Stimulated activated CD8-positive, alpha-beta memory T cell treated with anti-CD3 and anti-CD28 coated beads, Interleukin-2, amount 100 ng/mL, for 48 hours (primary cell): ENCODE results near the gene RAB27B.

Source experiments
- DNase-seq, 2 donors: peaks; one replicate each; pipeline ENCODE4 v3.0.0-alpha.2; 2020; ENCODE audit warnings: low read depth in 2 of 2

RAB27B gene

DNA sequence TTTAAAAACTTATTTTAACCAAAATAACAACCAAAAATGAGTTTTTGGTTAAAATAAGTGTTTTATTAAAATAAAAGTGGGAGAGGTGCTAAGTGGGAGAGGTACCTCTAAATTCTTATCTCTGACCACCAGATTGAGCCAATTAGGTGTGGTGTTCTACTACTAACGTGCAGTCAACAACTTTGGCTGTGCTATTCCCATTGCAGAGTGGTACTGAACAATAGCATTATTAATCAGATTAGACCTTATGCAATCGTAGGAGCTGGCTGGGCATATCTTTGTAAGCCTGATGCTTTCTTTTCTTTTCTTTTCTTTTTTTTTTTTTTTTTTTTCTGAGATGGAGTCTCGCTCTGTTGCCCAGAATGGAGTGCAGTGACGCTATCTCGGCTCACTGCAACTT lies 38.9 kb downstream of the RAB27B start:
- DNase-seq = no peak

GRCh38 chr18:54871231-54871630 lies 43.0 kb downstream of the RAB27B start:
- DNase-seq = no peak

DNA sequence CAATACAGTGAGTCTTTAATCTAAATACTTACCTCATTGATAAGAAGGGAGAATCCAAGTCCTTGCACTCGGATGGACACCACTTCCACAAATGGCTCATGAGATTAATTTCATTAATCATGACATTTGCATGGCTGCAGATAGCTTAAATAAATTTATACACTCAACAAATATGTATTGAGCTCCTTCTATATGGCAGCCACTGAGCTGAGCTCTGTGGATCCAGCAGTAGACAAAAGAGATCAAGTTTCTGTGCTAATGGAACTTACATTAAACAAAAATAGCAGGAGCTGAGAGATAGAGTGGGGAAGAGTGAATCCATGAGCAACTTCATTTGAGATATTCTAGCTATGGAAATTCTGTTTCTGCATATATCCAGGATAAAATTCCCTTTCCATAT lies 44.4 kb downstream of the RAB27B start:
- no peak for DNase-seq

GRCh38 chr18:54873884-54874255 lies 45.6 kb downstream of the RAB27B start:
- no peak for DNase-seq

DNA sequence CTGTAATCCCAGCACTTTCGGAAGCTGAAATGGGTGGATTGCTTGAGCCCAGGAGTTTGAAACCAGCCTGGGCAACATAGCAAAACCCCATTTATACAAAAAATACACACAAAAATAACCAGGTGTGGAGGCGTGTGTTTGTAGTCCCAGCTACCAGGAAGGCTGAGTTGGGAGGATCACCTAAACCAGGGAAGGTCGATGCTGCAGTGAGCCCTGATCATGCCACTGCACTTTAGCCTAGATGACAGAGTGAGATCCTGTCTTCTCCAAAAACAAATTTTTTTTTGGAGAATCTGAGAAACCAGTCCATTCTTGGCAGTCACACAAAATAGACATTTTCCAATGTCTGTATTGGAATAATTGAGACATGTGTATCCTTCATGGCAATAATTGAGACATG lies 46.8 kb downstream of the RAB27B start:
- DNase-seq = no peak

DNA sequence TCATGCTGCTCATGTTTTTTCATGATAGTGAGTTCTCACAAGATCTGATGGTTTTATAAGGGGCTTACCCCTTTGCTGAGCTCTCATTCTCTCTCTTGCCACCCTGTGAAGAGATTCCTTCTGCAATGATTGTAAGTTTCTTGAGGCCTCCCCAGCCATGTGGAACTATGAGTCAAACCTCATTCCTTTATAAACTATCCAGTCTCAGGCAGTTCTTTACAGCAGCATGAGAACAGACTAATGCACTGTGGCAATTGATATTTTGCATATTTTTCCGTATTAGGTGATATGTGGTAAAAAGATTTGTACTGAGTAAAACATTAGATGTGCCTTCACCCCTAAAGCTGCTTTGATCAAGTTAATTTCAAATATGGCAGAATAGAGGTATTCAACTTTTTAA lies 48.8 kb downstream of the RAB27B start:
- DNase-seq = no peak

DNA sequence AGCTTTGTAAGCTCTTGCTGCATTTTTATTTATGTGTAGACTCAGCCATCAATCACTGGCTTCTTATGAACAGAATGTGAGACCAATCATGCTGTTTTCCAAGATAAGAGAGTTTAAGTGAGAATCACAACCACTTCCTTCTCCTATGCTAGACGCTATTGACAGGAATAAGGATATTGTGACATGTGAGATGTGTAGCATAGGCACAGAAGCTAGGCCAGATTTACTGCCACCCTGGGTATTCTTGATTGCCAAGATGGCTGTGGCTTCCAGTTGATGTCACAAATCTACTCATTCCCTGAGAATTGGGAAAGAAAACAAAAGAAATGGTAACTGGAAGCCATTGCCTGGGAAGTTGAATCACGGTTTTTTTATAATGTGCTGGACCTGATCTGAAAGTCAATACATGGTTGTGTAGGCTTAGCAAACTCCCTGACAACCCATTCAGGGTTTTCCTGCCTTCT lies 49.9 kb downstream of the RAB27B start:
- no peak for DNase-seq

DNA sequence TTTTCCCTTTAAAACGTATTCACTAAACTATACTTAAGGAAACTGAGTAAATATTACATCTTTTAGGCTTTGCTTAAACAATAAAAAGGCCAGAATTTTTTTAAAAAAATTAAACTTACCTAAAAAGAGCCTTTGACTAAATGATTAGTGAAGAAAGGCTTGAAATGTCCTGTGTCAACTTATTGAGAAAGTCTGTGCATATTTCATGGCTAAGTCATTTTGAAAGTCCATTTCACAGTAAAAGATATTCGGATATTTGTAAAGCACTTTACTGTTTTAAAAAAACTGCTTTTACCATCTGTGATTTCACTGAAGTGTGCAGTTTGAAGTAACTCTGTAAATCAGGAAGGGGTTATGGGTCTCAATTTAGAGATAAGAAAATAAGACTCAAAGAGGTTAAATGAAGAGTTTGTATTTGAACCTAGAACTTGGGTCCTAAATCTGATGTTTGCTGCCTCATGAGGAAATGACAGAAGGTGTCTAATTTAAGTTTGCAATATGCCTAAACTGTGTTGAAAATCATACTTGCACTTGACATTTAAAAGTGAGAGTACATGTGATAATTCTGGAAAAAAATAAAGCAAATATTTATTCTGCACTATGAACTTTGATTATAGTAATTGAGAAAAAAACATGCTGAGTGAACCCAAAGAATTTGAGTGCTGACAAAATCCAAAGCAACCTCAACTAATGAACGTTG lies 50.5 kb downstream of the RAB27B start:
- DNase-seq = no peak

DNA sequence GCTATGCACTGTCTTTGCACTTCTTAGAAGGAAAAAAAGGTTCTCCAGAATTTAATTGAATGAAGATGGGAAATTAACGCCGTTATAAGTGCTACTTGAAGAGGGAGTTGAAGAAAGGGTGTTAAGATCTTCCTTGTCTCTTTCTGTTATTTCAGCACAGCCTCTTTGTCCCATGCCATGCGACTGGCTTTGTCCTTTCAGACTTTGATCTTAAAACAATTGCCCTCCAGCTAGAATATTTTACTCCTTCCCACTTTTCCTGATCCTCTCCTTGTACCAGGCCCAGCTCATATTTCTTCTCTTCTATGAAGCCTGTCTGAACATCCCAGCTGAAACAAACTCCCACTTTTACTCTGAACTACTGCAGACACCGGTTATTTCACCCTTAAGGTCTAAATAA lies 51.4 kb downstream of the RAB27B start:
- no peak for DNase-seq

DNA sequence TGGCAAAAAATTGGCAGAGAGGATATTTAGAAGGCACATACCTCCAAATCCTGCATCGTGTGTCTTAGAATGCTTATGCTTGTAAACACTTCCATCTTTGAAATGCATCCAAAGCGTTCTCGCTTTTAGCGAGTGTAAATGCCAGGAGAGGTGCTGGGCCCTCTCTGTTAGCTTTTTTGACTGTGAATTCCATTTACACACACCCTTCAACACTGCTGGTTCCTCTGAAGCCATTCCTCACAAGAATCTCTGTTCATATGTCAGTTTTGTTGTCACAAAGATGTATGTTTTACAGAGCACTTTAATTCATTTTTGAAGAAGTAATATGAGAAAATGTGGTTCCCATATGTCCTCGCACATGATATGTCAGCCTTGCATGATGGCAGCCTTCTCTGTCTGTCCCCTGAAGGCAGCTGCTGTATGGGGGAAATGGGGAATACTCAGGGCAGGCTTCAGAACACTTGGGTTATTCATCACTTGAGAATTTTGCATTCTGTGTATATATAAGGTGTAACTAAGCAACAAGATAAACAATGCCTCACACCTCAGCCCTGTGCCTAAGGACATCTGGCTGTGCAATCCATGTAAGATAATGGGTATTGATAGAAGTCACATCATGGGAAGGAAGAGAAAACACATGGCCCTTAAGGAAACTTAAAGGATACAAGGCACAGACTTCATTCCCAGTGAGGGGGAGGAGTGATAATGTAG lies 52.3 kb downstream of the RAB27B start:
- no peak for DNase-seq

- no peak for DNase-seq
These were observed 53.0 kb downstream of the RAB27B start for GRCh38 chr18:54881229-54881768.

- DNase-seq = no peak
These were observed 54.0 kb downstream of the RAB27B start for GRCh38 chr18:54882318-54882717.

DNA sequence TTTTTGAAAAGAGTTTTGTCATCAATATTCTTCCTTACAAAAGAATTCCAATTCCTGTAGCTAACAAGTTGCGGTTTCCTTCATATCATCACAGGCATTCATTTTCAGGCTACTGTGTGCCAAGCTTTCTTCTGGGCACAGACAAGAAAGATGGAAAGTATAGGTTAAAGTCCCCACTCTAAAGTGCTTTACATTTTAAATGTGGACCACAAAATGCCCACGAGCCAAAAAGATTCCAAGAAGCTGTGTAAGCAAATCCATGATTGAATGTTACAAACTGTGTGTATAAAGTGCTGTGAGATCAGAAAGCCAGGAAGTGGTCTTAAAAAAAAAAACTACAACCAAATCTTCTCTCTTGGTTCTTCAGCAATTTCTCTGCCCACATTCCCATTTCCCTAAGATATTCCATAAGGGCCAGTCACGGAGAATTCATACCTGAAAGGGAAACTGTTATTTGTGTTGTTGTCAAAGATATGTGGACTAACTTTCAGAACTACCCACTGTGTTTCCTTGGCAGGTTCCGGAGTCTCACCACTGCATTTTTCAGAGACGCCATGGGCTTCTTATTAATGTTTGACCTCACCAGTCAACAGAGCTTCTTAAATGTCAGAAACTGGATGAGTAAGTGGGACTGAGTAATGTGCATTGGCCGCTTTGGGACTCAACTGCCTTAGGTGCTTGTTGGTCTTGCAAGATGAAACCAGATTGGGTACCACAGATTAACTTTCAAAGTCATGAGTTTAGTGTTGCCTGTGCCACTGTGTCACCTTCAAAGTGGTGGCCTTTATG lies 55.7 kb downstream of the RAB27B start:
- no peak for DNase-seq

GRCh38 chr18:54888378-54888777 lies 60.1 kb downstream of the RAB27B start:
- no peak for DNase-seq

DNA sequence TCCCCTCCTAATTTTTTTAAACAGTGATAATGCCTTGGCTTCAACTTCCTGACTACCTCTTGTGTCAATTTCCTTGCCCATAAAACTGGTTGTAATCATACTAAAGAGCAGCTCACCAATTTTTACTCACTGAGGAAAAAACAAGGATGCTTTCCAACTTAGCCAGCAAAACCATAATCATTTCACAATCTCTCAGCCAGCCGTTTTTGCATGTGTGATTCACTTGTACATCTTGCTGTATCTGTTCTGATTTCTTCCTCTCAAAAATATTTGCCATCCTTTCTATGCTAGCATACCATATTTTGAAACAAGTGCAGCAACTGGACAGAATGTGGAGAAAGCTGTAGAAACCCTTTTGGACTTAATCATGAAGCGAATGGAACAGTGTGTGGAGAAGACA lies 60.7 kb downstream of the RAB27B start:
- no peak for DNase-seq

- no peak for DNase-seq
These were observed 71.2 kb downstream of the RAB27B start for GRCh38 chr18:54899500-54899899.

GRCh38 chr18:54900290-54900689 lies 72.0 kb downstream of the RAB27B start:
- no peak for DNase-seq

- no peak for DNase-seq
These were observed 76.3 kb downstream of the RAB27B start for GRCh38 chr18:54904581-54904980.

GRCh38 chr18:54905629-54906028 lies 77.4 kb downstream of the RAB27B start:
- no peak for DNase-seq

- no peak for DNase-seq
These were observed 78.3 kb downstream of the RAB27B start for GRCh38 chr18:54906331-54907185.

- no peak for DNase-seq
These were observed 81.3 kb downstream of the RAB27B start for GRCh38 chr18:54909538-54909937.
